Stimulated activated CD8-positive, alpha-beta memory T cell treated with anti-CD3 and anti-CD28 coated beads, Interleukin-7, amount 100 ng/mL, for 4 hours (primary cell): Measurements from ENCODE around the gene MIS12.

ENCODE experiments used
- DNase-seq, 2 donors: peaks; one replicate each; pipeline ENCODE4 v3.0.0-alpha.2; 2020; ENCODE audit warnings: low read depth in 2 of 2

The MIS12 gene

GRCh38 chr17:5499476-5500231 lies 13.3 kb downstream of the MIS12 start:
- no peak for DNase-seq

GRCh38 chr17:5500247-5500588 lies 13.9 kb downstream of the MIS12 start:
- no peak for DNase-seq

GRCh38 chr17:5500589-5501391 lies 14.4 kb downstream of the MIS12 start:
- peak; percentile 48 to 75 for DNase-seq

DNA sequence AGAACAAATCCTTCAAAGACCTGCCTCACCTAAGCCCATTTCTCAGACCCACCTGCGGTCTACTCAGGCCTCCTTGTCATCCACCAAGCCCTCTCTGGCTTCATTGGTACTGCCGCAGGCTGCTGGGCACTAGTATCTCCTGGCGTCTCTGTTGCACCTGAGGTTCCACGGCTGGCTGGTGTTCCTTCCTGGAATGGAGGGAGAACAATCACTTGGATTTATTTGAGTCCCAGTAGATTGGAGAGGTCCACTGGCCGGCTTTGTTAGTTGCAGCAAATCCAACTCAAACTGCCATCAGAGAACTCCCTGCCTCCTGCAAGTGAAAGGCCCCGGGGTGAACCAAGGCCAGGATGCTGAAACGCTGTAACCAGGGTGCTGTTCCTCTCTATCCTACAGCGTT lies 15.3 kb downstream of the MIS12 start:
- no peak for DNase-seq

- no peak for DNase-seq
These were observed 16.2 kb downstream of the MIS12 start for GRCh38 chr17:5502552-5502951.

GRCh38 chr17:5506307-5506706 lies 19.9 kb downstream of the MIS12 start:
- DNase-seq: no peak

DNA sequence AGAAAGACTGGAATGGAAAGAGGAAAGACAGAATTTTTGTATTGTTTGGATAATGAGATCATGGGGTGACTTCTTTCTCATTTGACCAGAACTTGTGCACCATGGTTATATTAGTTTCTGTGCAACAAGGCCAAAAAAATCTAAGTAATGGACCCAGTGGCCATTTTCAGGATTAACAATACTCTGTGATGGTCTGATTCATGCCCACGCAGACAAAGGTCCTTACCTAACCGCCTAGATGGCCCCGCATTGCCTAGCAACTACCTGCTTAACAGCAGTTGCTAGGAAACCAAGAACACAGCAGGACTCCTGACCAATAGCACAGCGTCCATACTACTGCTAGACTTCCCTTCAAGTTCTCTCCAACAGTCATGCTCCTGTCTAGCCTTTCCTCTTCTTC lies 22.4 kb downstream of the MIS12 start:
- DNase-seq: no peak

GRCh38 chr17:5509482-5509881 lies 23.1 kb downstream of the MIS12 start:
- DNase-seq: no peak

DNA sequence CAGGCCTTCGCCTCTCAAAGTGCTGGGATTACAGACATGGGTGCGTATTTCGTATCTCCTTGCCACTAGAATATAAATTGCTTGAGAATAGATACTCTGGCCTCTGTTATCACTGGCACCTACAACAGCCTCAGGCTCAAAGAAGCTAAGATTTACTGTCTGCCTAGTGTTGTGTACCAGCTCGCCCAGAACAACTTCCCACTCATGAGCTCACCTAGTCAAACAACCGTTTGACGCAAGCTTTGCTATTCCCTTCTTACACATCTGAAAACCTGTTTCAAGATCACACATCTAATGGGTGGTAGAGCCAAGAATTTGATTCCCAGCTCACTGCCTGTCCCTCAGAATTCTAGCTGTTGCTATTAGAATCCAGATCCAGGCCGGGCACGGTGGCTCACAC lies 24.4 kb downstream of the MIS12 start:
- no peak for DNase-seq

DNA sequence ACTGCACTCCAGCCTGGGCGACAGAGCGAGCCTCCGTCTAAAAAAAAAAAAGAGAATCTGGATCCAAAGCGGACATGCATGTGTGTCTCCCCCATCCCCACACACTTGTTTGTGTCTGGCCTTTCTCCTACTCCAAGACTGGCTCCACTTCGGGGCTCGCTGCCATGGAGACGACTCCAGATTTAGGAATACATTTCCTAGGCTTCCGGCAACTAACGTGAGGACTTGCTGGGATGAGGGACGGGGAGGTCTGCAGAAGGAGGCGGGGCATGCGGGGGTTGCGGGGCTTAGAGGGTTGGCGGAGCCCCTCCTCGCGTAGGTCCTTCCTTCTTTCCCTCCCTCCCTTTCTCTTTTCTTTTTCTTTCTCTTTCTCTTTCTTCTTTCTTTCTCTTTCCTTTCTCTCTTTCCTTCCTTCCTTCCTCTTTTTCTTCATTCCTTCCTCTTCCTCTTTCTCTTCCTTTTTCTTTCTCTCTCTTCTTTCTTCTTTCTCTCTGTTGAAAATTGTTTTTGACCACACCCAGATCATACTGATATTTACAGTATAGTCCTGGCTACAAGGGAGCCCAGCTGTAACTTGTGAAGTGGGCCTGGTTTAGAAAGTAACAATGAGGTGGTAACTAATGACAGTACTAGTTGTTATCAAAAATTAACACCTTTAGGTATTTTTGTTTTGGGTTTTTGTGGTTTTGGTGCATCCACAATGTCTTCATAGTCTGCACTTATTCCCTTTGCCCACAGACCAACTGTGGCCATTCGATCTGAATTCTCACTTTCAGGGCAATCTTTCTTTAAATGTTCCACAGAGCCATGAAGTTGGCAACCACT lies 25.2 kb downstream of the MIS12 start:
- no peak for DNase-seq

DNA sequence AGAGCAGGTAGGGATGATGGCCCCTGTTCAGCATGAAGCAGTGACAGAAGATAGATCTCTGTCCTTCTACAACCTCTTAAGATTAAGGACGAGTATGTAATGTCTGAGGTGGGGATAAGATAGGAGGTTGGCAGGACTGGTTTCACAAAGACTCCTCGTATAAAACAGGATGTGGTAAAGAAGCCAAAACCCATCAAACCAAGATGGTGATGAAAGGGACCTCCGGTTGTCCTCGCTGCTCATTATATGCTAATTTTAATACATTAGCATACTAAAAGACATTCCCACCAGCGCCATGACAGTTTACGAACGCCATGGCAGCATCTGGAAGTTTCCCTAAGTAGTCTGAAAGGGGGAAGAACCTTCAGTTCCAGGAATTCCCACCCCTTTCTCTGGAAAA lies 27.3 kb downstream of the MIS12 start:
- no peak for DNase-seq

DNA sequence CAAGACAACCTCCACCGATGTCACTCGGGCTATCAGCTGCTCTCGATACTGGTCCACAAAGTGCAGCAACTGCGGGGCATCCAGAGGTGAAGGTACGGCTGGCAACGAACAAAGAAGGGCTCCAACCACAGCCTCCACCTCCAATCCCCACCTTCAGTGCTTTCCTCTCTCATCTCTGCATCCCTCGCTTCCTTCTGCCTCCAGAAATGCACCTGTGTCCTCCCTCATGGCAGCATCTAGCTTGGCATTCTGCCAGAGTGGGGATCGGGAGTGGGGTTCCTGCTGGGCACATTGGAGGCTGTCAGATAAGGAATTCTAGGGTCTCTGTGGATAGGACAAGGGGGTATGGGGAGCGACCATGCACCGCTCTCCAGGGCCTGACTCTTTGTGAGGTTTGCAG lies 28.6 kb downstream of the MIS12 start:
- no peak for DNase-seq

- no peak for DNase-seq
These were observed 29.9 kb downstream of the MIS12 start for GRCh38 chr17:5516060-5516792.

DNA sequence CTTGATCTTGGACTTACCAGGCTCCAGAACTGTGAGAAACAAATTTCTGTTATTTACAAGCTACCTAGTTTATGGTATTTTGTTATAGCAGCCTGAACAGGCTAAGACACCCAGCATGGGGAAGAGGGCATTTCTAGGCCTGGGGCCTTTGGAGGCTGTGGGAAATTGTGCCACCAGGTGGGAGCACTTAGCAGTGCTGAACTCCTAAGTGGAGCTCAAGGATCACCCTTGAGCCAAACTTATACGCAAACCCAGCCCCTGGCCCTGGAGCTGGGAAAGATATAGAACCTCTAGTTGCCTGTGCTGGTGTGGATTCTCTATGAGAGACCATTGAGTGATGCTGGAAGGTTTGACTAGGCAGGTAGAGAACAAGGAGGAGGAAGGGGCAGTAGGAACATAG lies 36.1 kb downstream of the MIS12 start:
- no peak for DNase-seq

DNA sequence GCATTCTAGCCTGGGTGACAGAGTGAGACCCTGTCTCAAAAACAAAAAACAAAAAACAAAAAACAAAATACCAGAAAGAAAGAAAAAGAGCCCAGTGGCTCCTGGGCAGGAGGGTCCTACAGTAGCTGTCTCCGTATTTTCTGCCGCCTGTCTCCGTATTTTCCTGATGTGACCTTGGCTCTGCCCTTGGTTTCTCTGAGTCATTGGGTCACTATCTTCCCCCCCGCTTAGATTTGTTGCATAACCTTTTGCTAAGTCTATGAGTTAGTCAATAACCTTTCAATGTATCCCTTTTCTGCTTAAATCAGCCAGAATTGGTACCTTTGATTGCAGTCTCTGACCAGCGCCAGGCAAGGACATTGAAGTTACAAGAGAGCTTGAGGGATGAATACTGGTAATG lies 36.9 kb downstream of the MIS12 start:
- no peak for DNase-seq

- DNase-seq: peak; percentile 32 to 35
These were observed 40.6 kb downstream of the MIS12 start for GRCh38 chr17:5526821-5527598.

GRCh38 chr17:5527601-5528250 lies 41.4 kb downstream of the MIS12 start:
- no peak for DNase-seq

- no peak for DNase-seq
These were observed 44.1 kb downstream of the MIS12 start for GRCh38 chr17:5530265-5531084.

- DNase-seq: no peak
These were observed 44.7 kb downstream of the MIS12 start for GRCh38 chr17:5531085-5531418.

DNA sequence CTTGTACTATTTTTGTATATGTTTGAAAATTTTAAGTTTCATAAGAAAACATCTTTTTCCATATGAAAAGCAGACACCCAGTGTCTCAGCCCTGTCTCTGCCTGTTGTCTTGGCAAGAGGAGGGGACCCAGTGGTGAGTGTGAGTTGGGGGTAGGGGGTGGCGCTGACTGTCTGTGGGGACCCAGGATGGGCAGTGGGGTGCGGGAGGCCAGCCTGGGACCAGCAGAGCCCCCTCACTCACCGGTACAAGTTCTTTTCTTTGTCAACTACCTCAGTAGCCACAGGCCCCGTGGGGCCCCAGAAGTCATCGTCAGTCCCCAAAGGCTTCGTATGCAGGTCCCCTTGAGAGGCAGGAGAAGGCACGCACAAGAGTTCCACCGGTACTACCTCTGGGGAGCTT lies 46.2 kb downstream of the MIS12 start:
- no peak for DNase-seq
